ENCODE data around the gene SLC23A1.

SLC23A1 gene

DNA sequence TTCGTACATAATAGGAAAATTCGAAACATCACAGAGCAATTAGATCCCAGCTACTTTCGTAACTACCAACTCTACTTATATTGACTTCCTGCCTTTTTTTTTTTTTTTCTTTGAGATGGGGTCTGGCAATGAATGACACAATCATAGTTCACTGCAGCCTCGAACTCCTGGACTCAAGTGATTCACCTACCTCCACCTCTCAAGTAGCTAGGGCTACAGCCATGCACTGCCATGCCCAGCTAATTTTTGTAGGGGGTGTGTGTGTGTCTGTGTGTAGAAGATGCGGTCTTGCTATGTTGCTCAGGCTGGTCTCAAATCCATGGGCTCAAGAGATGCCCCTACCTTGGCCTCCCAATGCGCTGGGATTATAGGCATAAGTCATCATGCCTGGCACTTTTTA is 47.3 kb downstream of the SLC23A1 start:
- TF ChIP-seq ZC3H10 (CRISPR knock-in tag; IDR thresholded peaks at IDR 0.05), result no peak
- TF ChIP-seq PPARA (CRISPR knock-in tag; IDR thresholded peaks at IDR 0.05; ENCODE audit: borderline replicate concordance), result no peak
- TF ChIP-seq, protein P1, sequence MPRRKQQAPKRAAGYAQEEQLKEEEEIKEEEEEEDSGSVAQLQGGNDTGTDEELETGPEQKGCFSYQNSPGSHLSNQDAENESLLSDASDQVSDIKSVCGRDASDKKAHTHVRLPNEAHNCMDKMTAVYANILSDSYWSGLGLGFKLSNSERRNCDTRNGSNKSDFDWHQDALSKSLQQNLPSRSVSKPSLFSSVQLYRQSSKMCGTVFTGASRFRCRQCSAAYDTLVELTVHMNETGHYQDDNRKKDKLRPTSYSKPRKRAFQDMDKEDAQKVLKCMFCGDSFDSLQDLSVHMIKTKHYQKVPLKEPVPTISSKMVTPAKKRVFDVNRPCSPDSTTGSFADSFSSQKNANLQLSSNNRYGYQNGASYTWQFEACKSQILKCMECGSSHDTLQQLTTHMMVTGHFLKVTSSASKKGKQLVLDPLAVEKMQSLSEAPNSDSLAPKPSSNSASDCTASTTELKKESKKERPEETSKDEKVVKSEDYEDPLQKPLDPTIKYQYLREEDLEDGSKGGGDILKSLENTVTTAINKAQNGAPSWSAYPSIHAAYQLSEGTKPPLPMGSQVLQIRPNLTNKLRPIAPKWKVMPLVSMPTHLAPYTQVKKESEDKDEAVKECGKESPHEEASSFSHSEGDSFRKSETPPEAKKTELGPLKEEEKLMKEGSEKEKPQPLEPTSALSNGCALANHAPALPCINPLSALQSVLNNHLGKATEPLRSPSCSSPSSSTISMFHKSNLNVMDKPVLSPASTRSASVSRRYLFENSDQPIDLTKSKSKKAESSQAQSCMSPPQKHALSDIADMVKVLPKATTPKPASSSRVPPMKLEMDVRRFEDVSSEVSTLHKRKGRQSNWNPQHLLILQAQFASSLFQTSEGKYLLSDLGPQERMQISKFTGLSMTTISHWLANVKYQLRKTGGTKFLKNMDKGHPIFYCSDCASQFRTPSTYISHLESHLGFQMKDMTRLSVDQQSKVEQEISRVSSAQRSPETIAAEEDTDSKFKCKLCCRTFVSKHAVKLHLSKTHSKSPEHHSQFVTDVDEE (CRISPR knock-in tag; IDR thresholded peaks at IDR 0.05), result no peak
- TF ChIP-seq, protein P2, sequence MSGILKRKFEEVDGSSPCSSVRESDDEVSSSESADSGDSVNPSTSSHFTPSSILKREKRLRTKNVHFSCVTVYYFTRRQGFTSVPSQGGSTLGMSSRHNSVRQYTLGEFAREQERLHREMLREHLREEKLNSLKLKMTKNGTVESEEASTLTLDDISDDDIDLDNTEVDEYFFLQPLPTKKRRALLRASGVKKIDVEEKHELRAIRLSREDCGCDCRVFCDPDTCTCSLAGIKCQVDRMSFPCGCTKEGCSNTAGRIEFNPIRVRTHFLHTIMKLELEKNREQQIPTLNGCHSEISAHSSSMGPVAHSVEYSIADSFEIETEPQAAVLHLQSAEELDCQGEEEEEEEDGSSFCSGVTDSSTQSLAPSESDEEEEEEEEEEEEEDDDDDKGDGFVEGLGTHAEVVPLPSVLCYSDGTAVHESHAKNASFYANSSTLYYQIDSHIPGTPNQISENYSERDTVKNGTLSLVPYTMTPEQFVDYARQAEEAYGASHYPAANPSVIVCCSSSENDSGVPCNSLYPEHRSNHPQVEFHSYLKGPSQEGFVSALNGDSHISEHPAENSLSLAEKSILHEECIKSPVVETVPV (CRISPR knock-in tag; IDR thresholded peaks at IDR 0.05), result no peak
- TF ChIP-seq TCF4 (CRISPR knock-in tag; IDR thresholded peaks at IDR 0.05; ENCODE audit: borderline replicate concordance), result no peak
- no peak for TF ChIP-seq ESRRG (CRISPR knock-in tag; IDR thresholded peaks at IDR 0.05)
- TF ChIP-seq, protein P3, sequence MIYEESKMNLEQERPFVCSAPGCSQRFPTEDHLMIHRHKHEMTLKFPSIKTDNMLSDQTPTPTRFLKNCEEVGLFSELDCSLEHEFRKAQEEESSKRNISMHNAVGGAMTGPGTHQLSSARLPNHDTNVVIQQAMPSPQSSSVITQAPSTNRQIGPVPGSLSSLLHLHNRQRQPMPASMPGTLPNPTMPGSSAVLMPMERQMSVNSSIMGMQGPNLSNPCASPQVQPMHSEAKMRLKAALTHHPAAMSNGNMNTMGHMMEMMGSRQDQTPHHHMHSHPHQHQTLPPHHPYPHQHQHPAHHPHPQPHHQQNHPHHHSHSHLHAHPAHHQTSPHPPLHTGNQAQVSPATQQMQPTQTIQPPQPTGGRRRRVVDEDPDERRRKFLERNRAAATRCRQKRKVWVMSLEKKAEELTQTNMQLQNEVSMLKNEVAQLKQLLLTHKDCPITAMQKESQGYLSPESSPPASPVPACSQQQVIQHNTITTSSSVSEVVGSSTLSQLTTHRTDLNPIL (CRISPR knock-in tag; IDR thresholded peaks at IDR 0.05; ENCODE audit: low read depth), result no peak
- no peak for TF ChIP-seq CSDC2 (CRISPR knock-in tag; IDR thresholded peaks at IDR 0.05)
- TF ChIP-seq SNAI2 (CRISPR knock-in tag; IDR thresholded peaks at IDR 0.05), result no peak
- TF ChIP-seq ZNF565 (CRISPR knock-in tag; conservative IDR thresholded peaks at IDR 0.05; ENCODE audit: low read depth), result no peak
- peak; percentile 13 for ATAC-seq
